ENCODE results near the gene SLC11A1.
A peak's percentile ranks its signal among the peaks of the same experiment; 100 is the strongest.

The SLC11A1 gene

GRCh38 chr2:218400930-218401881 is 19.1 kb downstream of the SLC11A1 start:
- no peak for TF ChIP-seq CTCF (conservative IDR thresholded peaks at IDR 0.05; ENCODE audit: low read length)
- no peak for DNase-seq (ENCODE audit: low read depth)
- peak overlapping the region; percentile 77 for H3K4me3 ChIP-seq (ENCODE audit: low read length)

GRCh38 chr2:218401890-218402289 is 19.8 kb downstream of the SLC11A1 start:
- DNase-seq (ENCODE audit: low read depth): no peak
- peak overlapping the region; percentile 77 for H3K4me3 ChIP-seq (ENCODE audit: low read length)
- no peak for TF ChIP-seq CTCF (conservative IDR thresholded peaks at IDR 0.05; ENCODE audit: low read length)

GRCh38 chr2:218402491-218402901 is 20.4 kb downstream of the SLC11A1 start:
- H3K4me3 ChIP-seq (ENCODE audit: low read length): no peak overlapping the region
- no peak for DNase-seq (ENCODE audit: low read depth)
- no peak for TF ChIP-seq CTCF (conservative IDR thresholded peaks at IDR 0.05; ENCODE audit: low read length)

GRCh38 chr2:218402911-218403411 is 20.9 kb downstream of the SLC11A1 start:
- TF ChIP-seq CTCF (conservative IDR thresholded peaks at IDR 0.05; ENCODE audit: low read length): no peak
- DNase-seq (ENCODE audit: low read depth): no peak
- no peak overlapping the region for H3K4me3 ChIP-seq (ENCODE audit: low read length)

GRCh38 chr2:218403810-218404209 is 21.7 kb downstream of the SLC11A1 start:
- H3K4me3 ChIP-seq (ENCODE audit: low read length): no peak overlapping the region
- no peak for TF ChIP-seq CTCF (conservative IDR thresholded peaks at IDR 0.05; ENCODE audit: low read length)
- DNase-seq (ENCODE audit: low read depth): no peak

- DNase-seq (ENCODE audit: low read depth): no peak
- H3K4me3 ChIP-seq (ENCODE audit: low read length): no peak overlapping the region
- TF ChIP-seq CTCF (conservative IDR thresholded peaks at IDR 0.05; ENCODE audit: low read length): no peak
Measured at GRCh38 chr2:218404351-218405085, 22.4 kb downstream of the SLC11A1 start.

Data from AG10803 (cell line).